GM12878 (cell line): ENCODE measurements around the gene WNT8A. TPM values are rescaled to one million over a fixed set of nuclear protein-coding genes. Genes with fewer than 3 reads are reported as not detected.

Experiments
- ATAC-seq: fragments of 200-7000 bp; cut with Tn5 transposase; 3 replicates; pipeline ENCODE4 v1.9.1; 2020; ENCODE audit warnings: mild to moderate bottlenecking, moderate library complexity
- BruUV-seq: library from RNA; stranded (reverse); fragments of 400-500 nt; replicated peaks from 2 replicates; lab custom pipeline; 2021; lab: Mats Ljungman, UMichigan
- CTCF ChIA-PET: fragments of 300-600 bp; sonication (Branson Sonifier 250); formaldehyde crosslinking; extraction: SDS; loops from one replicate; lab custom pipeline; 2021; ENCODE audit warnings: inconsistent platforms; lab: Yijun Ruan, JAX
- POLR2A ChIA-PET: fragments of 350-600 bp; formaldehyde crosslinking; extraction: SDS; loops from one replicate; lab custom pipeline; 2021; ENCODE audit warnings: inconsistent platforms; lab: Charles Lee
- RAD21 ChIA-PET: fragments of 300-600 bp; sonication (Branson Sonifier 250); formaldehyde crosslinking; loops from one replicate; lab custom pipeline; 2023; ENCODE audit warnings: antibody characterized with exemption; ENCODE audit not compliant: unreplicated experiment; lab: Charles Lee
- SMC1A ChIA-PET: fragments of 300-600 bp; sonication (Branson Sonifier 250); formaldehyde crosslinking; loops from one replicate; lab custom pipeline; 2023; ENCODE audit not compliant: unreplicated experiment, uncharacterized antibody; lab: Charles Lee
- DNase-seq: peaks from one replicate; pipeline ENCODE4 v3.0.0-alpha.2; 2011; ENCODE audit warnings: low read depth, low spot score
- FAIRE-seq: peaks from 3 replicates; lab custom pipeline; 2011; peaks lifted over from hg19 to GRCh38; lab: Jason Lieb, UNC
- H2AFZ ChIP-seq: 2 replicates; pipeline ENCODE4 v1.6.0; 2011; ENCODE audit warnings: low read depth, low read length, control low read depth; ENCODE audit not compliant: control insufficient read depth
- H3K27ac ChIP-seq: 2 replicates; pipeline ENCODE4 v1.5.1; 2011; ENCODE audit warnings: control low read depth; ENCODE audit not compliant: control insufficient read depth, insufficient read depth
- H3K27me3 ChIP-seq, 2 experiments: replicated peaks in 1 of 2; 2 replicates each; pipeline versions ENCODE4 v1.6.0 to v1.6.1; 2011; ENCODE audit warnings: low read length in 1 of 2; ENCODE audit not compliant: control insufficient read depth in 2 of 2, insufficient read depth in 2 of 2
- H3K36me3 ChIP-seq, 2 experiments: 2 replicates each; pipeline ENCODE4 v1.5.1; 2011; ENCODE audit warnings: low read length in 1 of 2; ENCODE audit not compliant: control insufficient read depth in 2 of 2, insufficient read depth in 2 of 2
- H3K4me1 ChIP-seq: 2 replicates; pipeline ENCODE4 v1.6.1; 2011; ENCODE audit warnings: mild to moderate bottlenecking, low read length, moderate library complexity, mixed read lengths; ENCODE audit not compliant: control insufficient read depth, insufficient read depth
- H3K4me2 ChIP-seq: 2 replicates; pipeline ENCODE4 v1.6.0; 2011; ENCODE audit warnings: control low read depth; ENCODE audit not compliant: control insufficient read depth, insufficient read depth
- H3K4me3 ChIP-seq: fragments of 200-600 bp; sonication (generic); 2 replicates; pipeline ENCODE4 v1.5.1; 2016
- H3K79me2 ChIP-seq: 2 replicates; pipeline ENCODE4 v1.6.0; 2011; ENCODE audit warnings: low read length; ENCODE audit not compliant: control insufficient read depth, insufficient read depth
- H3K9ac ChIP-seq: 2 replicates; pipeline ENCODE4 v1.8.0; 2011; ENCODE audit warnings: low read length, control low read depth, mixed read lengths; ENCODE audit not compliant: control insufficient read depth, insufficient read depth
- H3K9me3 ChIP-seq: replicated peaks from 3 replicates; pipeline ENCODE4 v1.5.1; 2011; ENCODE audit warnings: mild to moderate bottlenecking, low read length; ENCODE audit not compliant: control insufficient read depth, insufficient read depth
- H4K20me1 ChIP-seq: 2 replicates; pipeline ENCODE4 v1.6.0; 2011; ENCODE audit not compliant: control insufficient read depth, insufficient read depth
- HSF1 ChIP-seq: fragments of 150-350 bp; IDR thresholded peaks from 2 replicates; pipeline ENCODE4 v1.6.1; 2014; ENCODE audit warnings: mild to moderate bottlenecking, low read depth, low read length
- MTA2 ChIP-seq: fragments of 450-650 bp; IDR thresholded peaks from 2 replicates; pipeline ENCODE4 v1.6.1; 2016; ENCODE audit warnings: low read depth, mild to moderate bottlenecking, moderate library complexity
- ZNF274 ChIP-seq: IDR thresholded peaks from one replicate; pipeline ENCODE4 v1.8.0; 2011; ENCODE audit not compliant: insufficient read length, insufficient read depth
- ZNF384 ChIP-seq: IDR thresholded peaks from 2 replicates; pipeline ENCODE4 v1.6.1; 2012; ENCODE audit warnings: low read depth, mild to moderate bottlenecking, low read length, improper control_type of control experiment, borderline replicate concordance
- ZZZ3 ChIP-seq: IDR thresholded peaks from 2 replicates; pipeline ENCODE4 v1.6.1; 2011; ENCODE audit warnings: low read depth; ENCODE audit not compliant: control insufficient read depth, insufficient read length
- WGBS: methylation state at CpG from one replicate; pipeline ENCODE4 v1.1.6; 2016; ENCODE audit warnings: low lambda C conversion rate; ENCODE audit not compliant: insufficient replicate concordance, insufficient coverage; ENCODE audit errors: missing lambda C conversion rate; 5-methylcytosine and 5-hydroxymethylcytosine counted together
- in situ Hi-C: fragments of 300-500 bp; cut with MboI; formaldehyde crosslinking; loops from 9 replicates; pipeline ENCODE4 v1.14.3; 2018; ENCODE audit warnings: mixed read lengths
- intact Hi-C: fragments of 100-400 bp; cut with micrococcal nuclease; formaldehyde crosslinking; loops from one replicate; pipeline ENCODE4 v1.14.2; 2022; ENCODE audit not compliant: unreplicated experiment
- polyA plus RNA-seq, 11 experiments: library from polyadenylated mRNA; depleted of rRNA in 4 of 11; unstranded in 6 of 11; stranded (reverse) in 5 of 11; fragments of >200 nt; fragmentation: Nextera tagmentation in 4 of 11; fragmentation: Illumina TruSeq in 1 of 11; extraction: Ambion mirVana in 4 of 11; extraction: Trizol in 1 of 11; gene quantifications; 1 replicate in 1 of 11; 2 replicates in 10 of 11; pipeline versions ENCODE4 v1.2.1 to v1.2.3, GENCODE V29; 2011 to 2016; ENCODE audit warnings: inconsistent platforms in 2 of 11, missing spikeins in 2 of 11, low read depth in 1 of 11
- total RNA-seq, 4 experiments: library from RNA; depleted of rRNA in 3 of 4; stranded (reverse); fragments of >200 nt in 3 of 4; fragmentation: Illumina TruSeq in 1 of 4; extraction: Trizol in 1 of 4; gene quantifications; 2 replicates each; pipeline versions ENCODE4 v1.2.1 to v1.2.3, GENCODE V29; 2013 to 2021

WNT8A gene
- total and polyA plus RNA-seq, 10 of the 15 experiments (the other 5 are each of a cell fraction or from before 2014, with no cell fraction given): not detected

GRCh38 chr5:138091685-138092084 lies 7.9 kb downstream of the WNT8A start:
- FAIRE-seq (no peak), ATAC-seq (no peak), DNase-seq (no peak)
- Histone ChIP-seq H3K9ac (no peak overlapping the region), H2AFZ (no peak overlapping the region), H3K27me3 (no peaks in the 10 kb centered on the region; a peak in 1 of 4 replicates), H4K20me1 (no peaks in the 10 kb centered on the region), H3K36me3 (no peaks in the 10 kb centered on the region), H3K4me1 (no peaks in the 10 kb centered on the region), H3K79me2 (no peaks in the 10 kb centered on the region), H3K4me3 (no peak overlapping the region), H3K27ac (no peak overlapping the region), H3K4me2 (no peak overlapping the region), H3K9me3 (no peaks in the 10 kb centered on the region)
- intact Hi-C loops: no loop called here
- TF ChIP-seq ZNF384 (no peak), ZZZ3 (no peak), MTA2 (no peak), HSF1 (no peak), ZNF274 (no peak)
- no TSS peak for BruUV-seq
- ChIA-PET RAD21 (no interaction called here), CTCF (interaction anchor here (1.1 to 2.8 kb wide), 2 partner anchors 10 to 42 kb away, joined by 9 to 12 read pairs; no protein-coding TSS in a partner anchor), SMC1A (interaction anchor here (0.8 to 1.2 kb wide), 3 partner anchors 9 to 42 kb away, joined by 3 read pairs; no protein-coding TSS in a partner anchor), POLR2A (interaction anchor here (0.6 kb wide), 1 partner anchor 486 kb away, joined by 4 read pairs; no protein-coding TSS in a partner anchor)
- WGBS: 15% methylated on average over 4 of the region's 4 CpGs
- in situ Hi-C loops: loop anchor here (25.0 kb wide), 1 partner anchor 754 kb away; no protein-coding TSS in a partner anchor
